SKM-1 treated with dmso at 0.1 percent for 144 hours (cell line): Measurements from ENCODE around the gene ANKS1B.

Experiments used
- DNase-seq: peaks from one replicate; lab custom pipeline; 2025; ENCODE audit not compliant: unreplicated experiment; lab: John Stamatoyannopoulos, UW

ANKS1B gene

DNA sequence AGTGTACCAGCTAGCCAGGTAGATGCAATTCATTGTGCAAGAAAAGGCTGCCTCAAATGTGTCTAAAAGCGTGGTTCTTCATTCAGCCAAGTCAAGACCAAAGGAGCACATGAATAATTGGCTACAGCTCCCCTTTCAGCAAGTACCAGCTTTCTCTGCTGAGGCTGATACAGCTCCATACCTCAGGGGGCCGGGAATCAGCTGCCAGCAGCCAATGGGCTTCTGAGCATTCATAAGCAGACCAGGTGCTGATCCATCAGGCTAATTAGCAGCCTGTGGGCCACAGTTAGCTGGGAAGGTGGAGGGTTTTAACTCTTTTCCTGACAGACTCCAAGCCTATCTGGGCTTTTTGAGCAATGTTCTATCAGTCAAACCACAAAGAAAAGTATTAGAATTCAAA is 1075.0 kb downstream of the ANKS1B start:
- DNase-seq: no peak

DNA sequence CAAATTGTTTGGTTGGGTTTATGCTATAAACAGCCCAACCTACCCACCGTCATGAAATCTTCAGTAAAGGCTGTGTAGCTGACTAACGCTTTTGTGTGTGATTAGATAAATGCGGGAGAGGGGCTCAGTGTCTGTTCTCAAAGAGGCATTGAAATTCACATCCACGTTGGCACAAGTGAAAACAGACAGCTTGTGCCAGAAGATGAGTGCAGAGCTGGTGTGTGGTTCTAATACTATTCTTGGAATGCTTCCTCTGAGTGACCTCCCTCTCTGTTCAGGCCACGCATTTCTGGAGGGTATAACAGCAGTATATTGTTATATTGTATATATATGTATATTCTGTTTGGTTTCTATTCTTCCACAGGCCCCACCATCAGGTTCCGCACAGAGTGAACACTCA is 1075.9 kb downstream of the ANKS1B start:
- DNase-seq: no peak

DNA sequence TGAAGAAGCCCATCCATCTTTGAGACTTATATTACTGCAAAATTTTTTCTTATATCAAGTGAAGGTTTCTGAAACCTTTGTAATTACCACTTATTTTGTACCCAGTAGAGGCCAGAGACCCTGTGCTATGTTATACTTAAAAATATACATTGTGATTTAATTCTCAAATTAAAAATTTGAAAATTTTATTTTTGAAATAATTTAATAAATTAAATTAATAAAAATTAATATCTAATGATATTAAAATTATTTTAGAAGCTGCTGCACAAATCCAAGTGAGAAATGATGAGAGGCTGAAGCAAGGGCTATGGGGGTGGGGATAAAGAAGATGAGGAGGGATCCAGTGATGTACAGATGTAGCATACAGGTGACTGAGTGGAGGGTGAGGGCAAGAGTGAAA is 1080.9 kb downstream of the ANKS1B start:
- DNase-seq: no peak

DNA sequence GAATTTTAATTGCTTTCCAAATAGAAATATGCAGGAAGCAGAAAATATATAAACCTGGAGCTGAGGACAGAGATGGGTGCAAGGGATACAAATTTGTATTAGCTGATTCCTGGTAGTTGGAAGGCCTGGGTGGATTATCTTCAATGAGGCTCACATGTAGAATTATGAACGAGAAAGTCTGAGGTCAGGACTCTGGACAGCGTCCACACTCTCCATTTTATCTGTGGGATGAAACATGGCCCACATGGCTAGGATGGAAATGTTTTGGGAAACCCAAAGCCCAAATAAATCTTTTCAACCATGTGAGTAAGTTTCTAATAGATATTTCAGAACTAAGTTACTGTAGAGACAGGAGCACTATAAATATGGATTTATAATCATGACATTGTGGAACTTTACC is 1083.5 kb downstream of the ANKS1B start:
- no peak for DNase-seq

DNA sequence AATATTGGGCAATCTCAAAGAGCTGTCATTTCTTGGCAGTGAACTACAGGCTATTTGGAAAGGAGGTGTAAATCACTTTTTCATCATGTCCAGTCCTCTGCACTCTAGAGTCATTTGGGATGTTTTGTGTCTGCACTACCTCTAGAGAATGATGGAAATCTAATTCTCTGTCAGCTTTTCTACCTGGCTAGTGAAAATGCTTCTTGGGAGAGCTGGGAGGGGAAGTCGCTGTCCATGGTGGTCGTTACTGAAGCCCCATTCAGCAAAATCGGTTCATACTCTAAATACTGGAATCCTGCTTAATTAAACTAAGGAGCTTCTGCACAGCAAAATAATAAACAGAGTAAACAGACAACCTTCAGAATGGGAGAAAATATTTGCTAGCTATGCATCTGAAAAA is 1087.8 kb downstream of the ANKS1B start:
- DNase-seq: no peak

DNA sequence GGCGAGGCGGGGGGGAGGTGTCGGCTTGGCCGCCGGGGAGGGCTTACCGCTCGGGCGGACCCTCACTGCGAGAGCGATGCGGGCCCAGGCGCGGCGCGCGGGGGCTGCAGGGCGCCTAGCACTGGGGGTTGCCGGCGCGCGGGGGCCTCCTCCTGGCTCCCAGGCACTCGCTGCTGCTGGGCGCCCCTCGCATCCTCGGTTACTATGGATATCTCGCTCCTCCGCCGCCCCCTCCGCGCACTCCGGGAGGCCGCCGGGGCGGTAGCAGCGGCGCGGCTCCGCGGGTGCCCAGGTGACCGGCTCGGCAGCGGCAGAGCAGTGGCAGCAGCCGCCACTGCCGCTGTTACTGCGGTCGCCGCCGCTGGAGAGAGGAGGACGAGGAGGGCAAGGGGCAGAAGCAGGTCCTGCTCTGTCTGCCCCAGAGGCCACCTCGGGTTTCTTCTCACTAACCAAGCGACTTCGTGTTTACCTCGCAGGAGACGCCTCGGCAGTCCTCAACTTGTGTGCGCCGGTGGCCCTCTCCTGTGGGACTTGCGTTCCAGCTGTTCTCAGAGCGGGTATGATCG is 1089.6 kb downstream of the ANKS1B start:
- DNase-seq: no peak

DNA sequence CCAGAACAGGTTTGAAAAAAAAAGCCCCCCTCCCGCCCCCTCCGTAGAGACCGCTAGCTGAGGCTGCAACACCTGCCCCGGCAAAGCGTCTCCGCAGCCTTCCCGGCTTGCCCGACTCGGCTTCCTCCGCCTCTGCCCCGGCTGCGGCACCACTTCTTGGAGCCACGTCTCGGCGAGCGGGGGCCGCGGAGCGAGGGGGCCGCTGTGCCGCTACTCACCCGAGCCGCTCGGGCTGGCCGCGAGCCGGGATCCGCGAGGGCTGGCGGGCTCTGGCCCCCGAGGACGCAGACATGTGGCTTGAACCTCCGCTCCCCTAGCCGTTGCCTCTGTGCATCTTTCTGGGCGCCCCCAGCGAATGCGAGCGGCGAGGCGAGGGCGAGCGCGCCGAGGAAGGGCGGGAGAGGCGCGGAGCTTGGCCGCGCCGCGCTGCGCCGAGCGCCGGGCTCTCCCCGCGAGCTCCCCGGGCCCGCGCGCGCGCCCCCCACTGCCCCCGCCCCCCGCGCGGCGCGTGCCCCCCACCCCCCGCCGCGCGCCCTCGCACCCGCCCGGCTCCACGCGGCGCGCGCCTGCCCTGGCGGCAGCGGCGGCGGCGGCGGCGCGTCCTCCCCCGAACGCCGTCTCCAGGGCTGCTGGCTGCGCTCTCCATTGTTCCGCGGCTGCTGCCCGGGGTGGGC is 1090.2 kb downstream of the ANKS1B start:
- DNase-seq: no peak

DNA sequence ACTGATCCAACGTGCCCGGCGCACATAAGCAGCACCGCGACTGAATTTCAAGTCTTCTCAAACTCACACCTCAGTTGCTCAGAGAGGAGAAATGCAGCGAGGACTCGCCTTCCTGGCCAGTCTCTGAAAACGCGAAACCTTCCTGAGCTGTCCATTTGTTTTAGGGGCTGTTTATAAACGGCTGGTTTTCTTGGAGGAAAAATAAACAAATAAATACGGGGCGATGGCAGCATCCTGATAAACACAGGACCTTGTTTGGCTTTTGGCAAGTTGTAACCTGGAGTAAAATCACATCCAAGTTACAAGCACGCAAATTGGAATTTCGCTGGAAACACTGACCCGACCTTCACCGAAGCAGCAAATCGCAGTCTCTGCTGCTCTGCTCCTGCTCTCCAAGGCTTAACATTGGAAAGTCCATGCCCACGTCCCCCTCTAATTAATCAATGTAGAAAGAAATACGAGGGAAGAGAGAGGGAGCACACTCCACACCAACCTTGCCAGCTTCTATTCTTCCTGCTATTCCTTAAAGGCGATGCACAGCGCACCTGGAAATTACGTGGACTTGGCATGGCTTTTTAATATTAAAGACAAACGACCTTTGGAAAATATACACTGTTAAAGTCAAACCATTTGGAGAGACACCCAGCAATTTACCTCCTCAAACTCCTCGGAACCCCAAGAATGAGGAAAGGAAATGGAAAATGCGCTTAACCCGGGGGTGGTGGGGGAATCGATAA is 1090.9 kb downstream of the ANKS1B start:
- DNase-seq: no peak

DNA sequence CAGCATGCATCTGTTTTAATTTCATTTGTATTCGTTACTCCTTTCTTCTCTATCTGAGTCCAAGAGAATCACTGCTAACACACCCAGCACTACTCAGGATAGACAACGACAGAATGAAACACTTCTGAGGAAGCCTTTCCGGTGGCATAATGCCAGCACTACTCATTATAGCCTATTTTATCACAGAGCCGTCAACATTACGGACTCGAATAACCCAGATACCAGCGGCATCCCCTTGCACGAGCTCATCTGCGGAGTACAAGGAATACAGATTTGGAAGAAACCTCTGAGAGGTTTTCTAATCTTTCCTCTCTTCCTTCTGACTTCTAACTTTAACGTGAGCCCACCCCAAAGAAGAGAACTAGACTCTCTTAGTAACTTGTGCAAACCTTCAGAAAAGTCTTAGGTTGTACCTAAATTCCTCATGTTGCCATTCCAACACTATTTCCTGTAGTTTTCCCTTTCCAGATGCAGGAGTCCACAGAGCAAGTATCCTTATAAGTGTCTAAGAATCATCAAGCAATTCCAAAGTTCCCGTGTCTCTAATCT is 1091.5 kb downstream of the ANKS1B start:
- no peak for DNase-seq

DNA sequence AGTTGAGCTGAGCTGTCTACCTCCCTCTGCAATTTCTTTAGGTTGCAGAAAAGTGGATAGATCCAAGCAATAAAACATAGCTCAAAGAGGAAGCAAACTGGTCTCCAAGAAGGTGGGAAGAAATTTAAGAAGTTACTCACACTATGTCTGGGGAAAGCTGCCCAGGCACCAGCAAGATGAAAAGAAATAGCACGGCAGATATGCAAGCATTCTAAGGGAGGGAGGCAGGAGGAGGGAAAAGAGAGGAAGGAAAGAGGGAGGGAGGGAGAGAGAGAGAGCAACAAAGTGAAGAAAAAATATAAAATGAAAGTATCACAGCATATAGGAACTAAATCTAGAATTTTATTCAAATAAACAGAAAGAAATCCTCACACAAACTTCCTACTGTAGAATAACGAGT is 1099.0 kb downstream of the ANKS1B start:
- DNase-seq: no peak

DNA sequence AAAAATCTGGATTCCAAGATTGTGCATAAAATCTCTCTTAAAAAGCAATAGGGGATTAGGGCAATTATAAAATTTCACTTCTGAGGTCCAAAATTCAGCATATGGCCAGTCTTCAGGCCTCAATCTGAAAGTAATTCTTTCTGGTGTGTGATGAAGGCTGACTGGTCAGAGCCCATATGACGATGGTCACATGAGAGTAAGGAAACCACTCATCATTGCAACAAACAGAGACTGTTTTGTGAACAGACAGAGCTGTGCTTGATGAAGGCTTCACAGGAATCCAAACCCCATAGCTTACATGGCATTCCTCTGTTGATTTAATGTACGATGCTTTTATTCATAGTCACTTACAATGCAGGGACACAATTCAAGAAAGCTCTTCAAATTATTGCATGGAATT is 1101.5 kb downstream of the ANKS1B start:
- DNase-seq: no peak

DNA sequence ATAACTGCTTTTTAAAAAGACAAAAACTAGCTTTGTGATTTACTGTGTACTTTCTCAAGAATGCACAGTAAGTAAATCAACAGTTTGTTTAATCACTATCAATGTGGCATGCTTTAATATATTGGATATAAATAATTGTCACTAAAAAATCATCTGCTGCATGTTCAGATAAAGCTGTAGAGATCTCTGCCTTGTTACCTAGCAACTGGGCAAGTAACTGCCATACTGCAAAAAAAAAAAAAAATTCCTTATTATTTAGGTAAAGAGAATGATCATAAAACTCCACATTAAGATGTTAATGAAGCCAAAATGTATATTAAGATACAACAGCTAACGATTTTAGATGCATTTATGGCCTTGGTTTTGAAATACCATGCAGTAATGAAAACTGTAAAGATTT is 1102.2 kb downstream of the ANKS1B start:
- DNase-seq: no peak

DNA sequence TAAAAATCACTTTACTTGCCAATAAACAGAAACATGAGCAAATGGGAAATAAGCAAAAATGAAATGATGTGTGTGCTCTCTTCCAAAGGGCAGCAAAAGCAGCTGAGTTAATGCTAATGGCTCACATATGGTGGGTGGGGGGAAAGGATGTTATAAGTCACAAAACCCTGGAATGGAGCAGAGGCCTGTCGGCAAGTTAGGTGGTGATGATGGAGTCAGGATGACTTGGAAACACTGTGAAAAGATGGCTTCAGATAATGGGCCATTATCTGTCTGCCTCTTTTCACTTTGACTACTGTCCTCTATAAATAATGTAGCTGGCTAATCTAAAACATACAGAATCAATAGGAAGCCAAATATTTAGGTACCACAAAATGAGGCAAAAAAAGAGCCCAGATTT is 1111.0 kb downstream of the ANKS1B start:
- DNase-seq: no peak

DNA sequence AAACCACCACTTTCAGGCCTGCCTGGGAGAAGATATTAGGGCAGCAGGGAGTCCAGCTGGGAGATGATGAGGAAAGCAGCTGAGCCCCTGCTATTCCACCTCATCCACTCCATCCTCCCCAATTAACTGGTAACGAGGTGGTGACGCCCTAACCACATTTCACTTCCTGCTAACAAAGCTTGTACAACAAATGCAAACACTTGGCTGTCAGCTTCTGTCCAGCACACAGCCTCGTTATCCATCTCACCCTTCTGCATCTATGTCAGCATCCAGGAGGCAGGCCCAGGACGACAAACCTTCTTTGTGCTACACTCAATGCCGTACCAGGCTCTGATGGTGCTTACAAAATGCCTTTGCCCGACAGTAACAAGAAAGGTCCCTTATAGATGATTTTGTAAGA is 1114.2 kb downstream of the ANKS1B start:
- no peak for DNase-seq

DNA sequence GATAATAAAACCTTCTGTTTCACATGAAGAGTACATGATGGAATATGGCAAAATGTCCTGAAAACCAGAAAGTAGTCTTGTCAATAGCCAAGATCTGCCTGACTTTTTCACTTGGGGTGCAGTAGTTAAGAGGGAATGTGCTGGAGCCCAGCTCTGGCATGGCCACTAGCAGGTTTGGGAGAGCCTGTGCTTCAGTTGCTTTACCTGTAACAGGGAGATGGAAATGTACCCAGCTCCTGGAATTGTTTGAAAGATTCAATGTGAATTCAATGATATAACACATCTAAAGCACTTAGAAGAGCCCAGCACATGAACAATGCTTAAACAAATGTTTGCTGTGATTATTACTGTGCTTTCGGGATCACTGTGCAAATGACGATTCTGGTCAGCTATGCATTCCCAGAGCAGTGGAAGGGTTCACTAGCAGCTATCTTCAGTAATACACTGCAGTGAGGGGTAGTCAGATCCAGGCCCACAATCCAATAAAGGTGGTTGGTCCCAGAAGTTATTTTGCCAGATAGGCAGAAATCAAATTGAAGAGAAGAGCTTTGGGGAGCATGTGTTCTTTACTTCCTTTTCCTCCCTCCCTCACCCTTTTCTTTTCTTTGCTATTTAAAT is 1114.7 kb downstream of the ANKS1B start:
- no peak for DNase-seq

DNA sequence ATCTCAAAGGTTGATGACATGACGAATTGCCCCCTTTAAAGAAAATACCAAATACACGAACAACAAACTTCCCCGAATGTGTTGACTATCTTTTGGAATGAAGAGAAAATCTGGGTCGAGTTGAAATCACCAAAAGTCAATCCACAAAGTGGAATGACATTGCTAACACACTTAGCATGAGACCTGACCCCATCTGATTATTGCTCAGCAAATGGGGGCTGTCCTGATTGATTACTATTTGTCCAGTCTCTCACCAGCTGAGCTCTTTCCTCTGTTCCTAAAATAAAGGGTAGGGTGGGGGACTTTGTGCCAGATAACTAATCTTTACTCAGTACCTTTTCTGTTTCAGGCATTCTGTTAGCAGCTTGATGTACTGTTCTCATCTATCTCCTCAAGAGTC is 1116.2 kb downstream of the ANKS1B start:
- no peak for DNase-seq

DNA sequence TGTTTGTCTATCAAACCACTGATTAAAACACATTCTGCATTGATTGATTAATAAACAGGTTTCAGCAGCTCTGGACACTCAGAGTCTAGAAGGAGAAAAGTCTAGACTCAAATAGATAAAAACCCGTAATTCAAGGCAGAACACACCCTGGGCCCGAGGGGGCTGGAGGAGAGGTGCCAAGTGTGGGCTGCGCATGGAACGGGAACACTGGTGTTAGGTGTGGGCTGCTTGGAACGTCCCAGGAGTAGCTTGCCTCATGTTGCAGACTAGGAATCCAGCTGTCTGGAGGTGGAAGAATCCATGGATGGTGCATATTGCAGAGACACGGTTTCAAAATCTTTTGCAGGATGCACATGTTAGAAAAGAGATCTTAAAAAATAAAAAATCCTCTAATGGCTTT is 1116.7 kb downstream of the ANKS1B start:
- no peak for DNase-seq

DNA sequence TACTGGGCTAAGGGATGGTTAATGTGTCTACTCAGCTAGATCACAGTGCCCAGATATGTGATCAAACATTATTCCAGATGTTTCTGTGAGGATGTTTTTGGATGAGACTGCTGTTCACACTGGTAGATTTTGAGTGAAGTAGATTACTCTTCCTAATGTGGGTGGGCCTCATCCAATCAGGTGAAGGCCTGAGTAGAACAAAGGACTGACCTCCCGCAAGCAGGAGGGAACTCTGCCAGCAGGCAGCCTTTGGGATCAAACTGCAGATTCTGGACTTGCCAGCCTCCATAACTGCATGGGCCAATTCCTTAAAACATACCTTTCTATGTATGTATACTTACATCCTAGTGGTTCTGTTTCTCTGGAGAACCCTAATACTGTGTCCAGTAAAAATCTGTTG is 1120.4 kb downstream of the ANKS1B start:
- no peak for DNase-seq

DNA sequence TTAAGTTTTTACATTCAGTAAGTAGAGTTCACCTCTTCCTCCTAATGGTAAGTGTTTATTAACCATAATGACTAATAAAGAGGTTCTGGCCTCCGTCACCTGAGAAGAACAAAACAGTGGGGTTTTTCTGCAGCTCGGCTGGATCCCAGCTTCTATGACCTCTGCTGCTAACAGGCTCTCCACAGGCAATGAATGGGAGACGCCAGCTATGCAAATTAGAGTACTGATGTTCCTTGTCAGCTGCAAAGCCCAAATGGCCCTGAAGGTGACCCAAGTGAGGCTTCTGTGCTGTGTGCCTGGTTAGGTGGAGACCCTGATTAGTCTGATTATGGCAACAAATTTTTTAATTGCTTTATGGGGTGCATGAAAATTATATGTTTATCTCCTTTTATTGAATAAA is 1121.6 kb downstream of the ANKS1B start:
- DNase-seq: no peak

DNA sequence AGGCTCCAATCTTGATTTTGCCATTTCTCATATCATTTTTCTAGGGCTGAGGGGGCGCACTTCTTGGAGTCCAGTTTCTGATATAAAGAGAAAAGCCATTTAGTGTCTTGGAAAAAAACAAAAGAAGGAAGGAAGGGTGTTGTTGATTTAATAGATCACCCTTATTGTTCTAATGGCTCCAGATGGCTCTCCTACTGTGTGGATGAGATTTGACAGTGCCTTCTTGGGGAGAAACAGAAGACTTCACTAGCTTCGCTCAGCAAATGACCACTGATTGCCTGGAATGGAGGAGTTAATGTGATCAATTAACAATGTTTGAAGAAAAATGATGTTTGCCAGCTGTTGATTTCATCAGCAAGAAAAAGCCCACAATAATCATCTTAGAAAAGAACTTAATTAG is 1123.5 kb downstream of the ANKS1B start:
- DNase-seq: no peak

DNA sequence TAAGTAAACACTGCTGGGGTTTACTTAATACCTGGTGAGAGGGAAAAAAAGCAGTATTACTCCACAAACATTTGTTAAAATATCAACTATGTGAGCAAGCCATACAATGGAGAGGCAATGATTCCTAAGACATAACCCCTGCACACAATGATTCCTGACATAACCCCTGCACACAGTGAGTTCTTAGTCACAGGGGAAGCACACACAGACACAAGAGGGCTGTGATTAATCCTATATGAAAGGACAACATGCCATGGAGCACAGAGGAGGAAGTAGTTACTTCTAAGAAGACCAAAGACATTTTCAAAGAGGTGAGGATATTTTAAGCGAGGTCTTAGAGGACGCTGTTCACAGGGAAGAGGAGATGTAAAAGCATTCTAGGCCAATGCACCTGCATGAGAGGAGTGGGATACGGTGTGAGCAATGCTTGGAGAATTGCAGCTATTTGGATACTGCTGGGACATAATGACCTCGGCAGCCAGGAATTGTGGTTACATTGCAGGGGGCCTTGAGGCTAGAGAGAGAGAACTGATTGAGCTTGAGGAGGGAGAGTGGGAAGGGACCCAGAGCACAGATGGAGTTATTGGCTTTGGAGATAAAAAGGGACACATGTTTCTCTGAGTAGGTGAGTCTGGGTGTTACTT is 1127.7 kb downstream of the ANKS1B start:
- no peak for DNase-seq
